CD4-positive, alpha-beta T cell (primary cell): ENCODE results near the gene MYO3B. TPM values are rescaled to one million over a fixed set of nuclear protein-coding genes. Genes with fewer than 3 reads are reported as not detected.

ENCODE experiments used
- ATAC-seq: fragments of 200-7000 bp; cut with Tn5 transposase; one replicate; pipeline ENCODE4 v1.10.0; 2022; ENCODE audit warnings: mild to moderate bottlenecking; ENCODE audit not compliant: poor library complexity
- CTCF ChIA-PET: fragments of 350-600 bp; sonication (Branson Sonifier 250); formaldehyde crosslinking; loops from one replicate; lab custom pipeline; 2021; ENCODE audit warnings: antibody characterized with exemption, inconsistent platforms; lab: Charles Lee
- POLR2A ChIA-PET: fragments of 350-600 bp; sonication (Branson Sonifier 250); formaldehyde crosslinking; loops from one replicate; lab custom pipeline; 2021; ENCODE audit warnings: antibody characterized with exemption, inconsistent platforms; lab: Charles Lee
- DNase-seq, 14 experiments: peaks; one replicate each; pipeline ENCODE4 v3.0.0-alpha.2; 2013 to 2020; ENCODE audit warnings: mixed read lengths in 2 of 14
- H3K27ac ChIP-seq, 2 donors: one replicate each; pipeline versions ENCODE4 v1.5.1 to v1.7.0; 2013; ENCODE audit warnings: low read length in 2 of 2, low read depth in 1 of 2, mild to moderate bottlenecking in 1 of 2
- H3K27me3 ChIP-seq, 2 experiments: 1 replicate in 1 of 2; 2 replicates in 1 of 2; pipeline versions ENCODE4 v1.6.1 to v1.7.0; 2013; ENCODE audit warnings: low read length in 2 of 2, control low read depth in 1 of 2, mild to moderate bottlenecking in 1 of 2, moderate library complexity in 1 of 2; ENCODE audit not compliant: insufficient read depth in 2 of 2, control insufficient read depth in 1 of 2
- H3K36me3 ChIP-seq: one replicate; pipeline ENCODE4 v1.6.1; 2013; ENCODE audit warnings: low read length, control low read depth; ENCODE audit not compliant: insufficient read depth
- H3K4me1 ChIP-seq: one replicate; pipeline ENCODE4 v1.6.1; 2013; ENCODE audit warnings: low read length, control low read depth; ENCODE audit not compliant: insufficient read depth
- H3K4me3 ChIP-seq: one replicate; pipeline ENCODE4 v1.5.1; 2013; ENCODE audit warnings: mild to moderate bottlenecking, low read length, moderate library complexity
- H3K9me3 ChIP-seq, 2 experiments: 1 replicate in 1 of 2; 2 replicates in 1 of 2; pipeline versions ENCODE4 v1.6.1 to v1.7.0; 2013; ENCODE audit warnings: low read length in 2 of 2, mild to moderate bottlenecking in 2 of 2, control low read depth in 1 of 2, moderate library complexity in 1 of 2; ENCODE audit not compliant: control insufficient read depth in 1 of 2, insufficient read depth in 1 of 2
- H3K27ac Mint-ChIP-seq: one replicate; pipeline ENCODE4 v1.8.0; 2020; ENCODE audit warnings: mixed read lengths
- H3K27me3 Mint-ChIP-seq: one replicate; pipeline ENCODE4 v1.8.0; 2021; ENCODE audit warnings: mixed read lengths
- H3K36me3 Mint-ChIP-seq: one replicate; pipeline ENCODE4 v1.8.0; 2021; ENCODE audit warnings: low read depth, mixed read lengths
- H3K4me1 Mint-ChIP-seq: one replicate; pipeline ENCODE4 v1.8.0; 2021; ENCODE audit warnings: low read depth, mixed read lengths
- H3K4me3 Mint-ChIP-seq: one replicate; pipeline ENCODE4 v1.8.0; 2020; ENCODE audit warnings: mild to moderate bottlenecking, mixed read lengths
- H3K9me3 Mint-ChIP-seq: one replicate; pipeline ENCODE4 v1.8.0; 2020; ENCODE audit warnings: mixed read lengths
- intact Hi-C, 2 experiments: fragments of 100-400 bp; cut with DNase I in 1 of 2; cut with micrococcal nuclease in 1 of 2; formaldehyde crosslinking; loops; one replicate each; pipeline versions ENCODE4 v1.15.1 to v1.9.0; 2023 to 2025; cut with DNase I, micrococcal nuclease
- total RNA-seq, 174 experiments: library from RNA in 2 of 174; stranded (reverse) in 2 of 174; gene quantifications; one replicate each; pipeline ENCODE4 v1.2.3 and lab custom pipeline; 2021 to 2026
- TF ChIP-seq, protein P1 (sequence below): fragments of 200-600 bp; IDR thresholded peaks from one replicate; pipeline ENCODE4 v1.8.0; 2022; ENCODE audit warnings: antibody characterized with exemption, mild to moderate bottlenecking

MYO3B gene
- total RNA-seq, 2 experiments from 2014 or later, result not detected

DNA sequence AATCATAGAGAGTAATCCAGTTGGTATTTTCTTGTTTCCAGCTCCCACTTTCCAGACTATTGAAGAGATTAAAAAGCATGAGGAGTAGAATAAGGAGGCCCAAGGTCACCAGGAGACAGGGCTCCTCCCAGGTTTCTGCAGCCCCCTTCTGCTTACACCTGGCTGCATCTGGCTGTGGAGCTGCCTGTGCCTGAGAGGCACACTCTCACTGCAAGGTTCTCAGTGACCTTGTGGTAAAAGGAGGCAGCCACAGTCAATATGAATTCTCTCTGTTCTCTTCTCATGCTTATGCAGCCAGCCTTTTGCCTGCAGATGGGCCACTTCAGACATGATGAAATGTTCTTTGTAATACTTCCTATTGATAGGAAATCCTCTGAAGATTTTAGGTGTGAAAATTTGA, 233.7 kb downstream of the MYO3B start:
- POLR2A ChIA-PET, result no interaction called here
- peaks cover 15% of the 10 kb centered on the region for H3K4me1 Mint-ChIP-seq
- Histone ChIP-seq H3K36me3 (no peaks in the 10 kb centered on the region), H3K4me1 (peaks cover 6% of the 10 kb centered on the region), H3K27ac (no peak overlapping the region), H3K9me3 (no peaks in the 10 kb centered on the region), H3K4me3 (no peak overlapping the region), H3K27me3 (peaks cover 8 to 21% of the 10 kb centered on the region in 2 experiments)
- intact Hi-C loops, result no loop called here
- ATAC-seq (no peak), DNase-seq (peak in 1 of 14 experiments; percentile 13)
- H3K9me3 Mint-ChIP-seq, result no peaks in the 10 kb centered on the region
- no peak overlapping the region for H3K4me3 Mint-ChIP-seq
- H3K27ac Mint-ChIP-seq, result no peak overlapping the region
- CTCF ChIA-PET, result interaction anchor here (1.2 kb wide), 1 partner anchor 400 kb away, joined by 3 read pairs; no protein-coding TSS in a partner anchor
- TF ChIP-seq, protein P1, sequence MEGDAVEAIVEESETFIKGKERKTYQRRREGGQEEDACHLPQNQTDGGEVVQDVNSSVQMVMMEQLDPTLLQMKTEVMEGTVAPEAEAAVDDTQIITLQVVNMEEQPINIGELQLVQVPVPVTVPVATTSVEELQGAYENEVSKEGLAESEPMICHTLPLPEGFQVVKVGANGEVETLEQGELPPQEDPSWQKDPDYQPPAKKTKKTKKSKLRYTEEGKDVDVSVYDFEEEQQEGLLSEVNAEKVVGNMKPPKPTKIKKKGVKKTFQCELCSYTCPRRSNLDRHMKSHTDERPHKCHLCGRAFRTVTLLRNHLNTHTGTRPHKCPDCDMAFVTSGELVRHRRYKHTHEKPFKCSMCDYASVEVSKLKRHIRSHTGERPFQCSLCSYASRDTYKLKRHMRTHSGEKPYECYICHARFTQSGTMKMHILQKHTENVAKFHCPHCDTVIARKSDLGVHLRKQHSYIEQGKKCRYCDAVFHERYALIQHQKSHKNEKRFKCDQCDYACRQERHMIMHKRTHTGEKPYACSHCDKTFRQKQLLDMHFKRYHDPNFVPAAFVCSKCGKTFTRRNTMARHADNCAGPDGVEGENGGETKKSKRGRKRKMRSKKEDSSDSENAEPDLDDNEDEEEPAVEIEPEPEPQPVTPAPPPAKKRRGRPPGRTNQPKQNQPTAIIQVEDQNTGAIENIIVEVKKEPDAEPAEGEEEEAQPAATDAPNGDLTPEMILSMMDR, result no peak
- H3K36me3 Mint-ChIP-seq, result no peaks in the 10 kb centered on the region
- H3K27me3 Mint-ChIP-seq, result peaks cover 25% of the 10 kb centered on the region

DNA sequence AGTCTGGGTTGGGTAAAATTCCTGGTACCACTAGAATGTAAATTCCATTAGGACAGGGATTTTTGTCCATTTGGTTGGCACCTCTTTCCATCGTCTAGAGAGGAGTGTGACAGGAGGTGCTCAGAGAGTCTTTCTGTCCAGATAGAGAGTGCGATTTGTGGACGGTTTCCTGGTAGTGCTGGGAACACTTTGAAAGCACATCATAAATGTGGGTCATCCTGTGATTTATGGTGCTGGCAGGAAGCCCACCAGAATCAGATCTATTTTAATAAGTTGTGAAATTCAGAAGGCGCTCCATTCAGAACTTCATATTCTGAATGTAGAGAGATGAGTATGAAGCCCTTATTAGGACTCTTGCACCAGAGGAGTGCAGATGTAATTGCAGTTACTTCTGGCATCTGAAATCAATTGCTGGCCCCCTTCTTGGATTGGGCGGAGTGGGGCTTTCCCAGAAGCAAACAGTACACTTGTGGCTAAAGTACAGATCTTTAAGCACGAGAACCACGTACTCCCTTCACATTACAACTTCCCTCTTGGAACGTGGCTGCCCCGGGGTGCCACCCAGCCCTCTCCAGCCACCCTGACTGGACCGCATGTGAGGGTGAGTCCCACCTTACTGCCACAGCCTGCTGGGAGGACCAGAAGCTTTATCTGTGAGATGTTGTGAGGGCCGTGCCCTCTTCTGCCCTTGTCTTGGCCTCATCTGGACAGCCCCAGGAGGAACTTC, 243.2 kb downstream of the MYO3B start:
- Mint-ChIP-seq H3K9me3 (no peaks in the 10 kb centered on the region), H3K4me3 (no peak overlapping the region), H3K36me3 (no peaks in the 10 kb centered on the region), H3K27ac (no peak overlapping the region), H3K27me3 (peaks cover 15% of the 10 kb centered on the region), H3K4me1 (no peaks in the 10 kb centered on the region)
- TF ChIP-seq, protein P1, result no peak
- Histone ChIP-seq H3K4me1 (no peaks in the 10 kb centered on the region), H3K9me3 (no peaks in the 10 kb centered on the region), H3K27me3 (peaks cover 0 to 4% of the 10 kb centered on the region in 2 experiments), H3K4me3 (no peak overlapping the region), H3K36me3 (no peaks in the 10 kb centered on the region), H3K27ac (no peak overlapping the region)
- DNase-seq (no peak), ATAC-seq (no peak)
- ChIA-PET CTCF (no interaction called here), POLR2A (no interaction called here)
- intact Hi-C loops, result no loop called here

DNA sequence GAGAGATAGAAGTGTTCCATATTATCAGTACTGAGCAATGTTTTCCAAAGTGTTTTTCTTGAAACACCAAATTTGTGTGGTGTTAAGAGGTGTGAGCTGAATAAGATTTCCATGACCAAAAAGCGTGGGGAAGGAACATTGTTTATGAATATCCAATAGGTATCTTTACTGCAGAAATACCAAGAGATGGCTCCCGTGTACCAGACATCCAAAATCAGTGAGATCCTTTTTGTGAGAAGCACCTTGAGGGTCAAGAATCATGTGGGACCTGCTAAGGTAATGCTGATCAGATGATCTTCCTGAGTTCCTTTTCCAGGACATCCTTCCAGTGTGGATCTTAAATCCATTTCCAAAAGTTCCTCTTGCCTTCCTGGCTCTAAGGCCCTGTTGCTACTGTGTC, 246.0 kb downstream of the MYO3B start:
- TF ChIP-seq, protein P1, result no peak
- no peaks in the 10 kb centered on the region for H3K4me1 ChIP-seq
- POLR2A ChIA-PET, result no interaction called here
- peaks cover under 1 to 4% of the 10 kb centered on the region in 2 experiments for H3K27me3 ChIP-seq
- ATAC-seq (no peak), DNase-seq (no peak)
- no peak overlapping the region for H3K27ac ChIP-seq
- Mint-ChIP-seq H3K36me3 (no peaks in the 10 kb centered on the region), H3K4me1 (no peaks in the 10 kb centered on the region), H3K27ac (no peak overlapping the region), H3K9me3 (no peaks in the 10 kb centered on the region), H3K4me3 (no peak overlapping the region), H3K27me3 (peaks cover 10% of the 10 kb centered on the region)
- no peaks in the 10 kb centered on the region for H3K36me3 ChIP-seq
- no peak overlapping the region for H3K4me3 ChIP-seq
- CTCF ChIA-PET, result interaction anchor here (0.7 kb wide), 1 partner anchor 14 kb away, joined by 3 read pairs; no protein-coding TSS in a partner anchor
- no peaks in the 10 kb centered on the region for H3K9me3 ChIP-seq
- intact Hi-C loops, result no loop called here
